Measurements from ENCODE around the gene LYRM9. TPM values are rescaled to one million over a fixed set of nuclear protein-coding genes. Genes with fewer than 3 reads are reported as not detected.
A peak's percentile ranks its signal among the peaks of the same experiment; 100 is the strongest.
"Not testable (repeated sequence)": the region's sequence is repeated elsewhere in the genome, so short reads cannot be mapped to it uniquely, and the experiment has no call there.

The LYRM9 gene
- total and polyA plus RNA-seq, 9 donors, result 8.2 to 15.5 (median 10.7) TPM

DNA sequence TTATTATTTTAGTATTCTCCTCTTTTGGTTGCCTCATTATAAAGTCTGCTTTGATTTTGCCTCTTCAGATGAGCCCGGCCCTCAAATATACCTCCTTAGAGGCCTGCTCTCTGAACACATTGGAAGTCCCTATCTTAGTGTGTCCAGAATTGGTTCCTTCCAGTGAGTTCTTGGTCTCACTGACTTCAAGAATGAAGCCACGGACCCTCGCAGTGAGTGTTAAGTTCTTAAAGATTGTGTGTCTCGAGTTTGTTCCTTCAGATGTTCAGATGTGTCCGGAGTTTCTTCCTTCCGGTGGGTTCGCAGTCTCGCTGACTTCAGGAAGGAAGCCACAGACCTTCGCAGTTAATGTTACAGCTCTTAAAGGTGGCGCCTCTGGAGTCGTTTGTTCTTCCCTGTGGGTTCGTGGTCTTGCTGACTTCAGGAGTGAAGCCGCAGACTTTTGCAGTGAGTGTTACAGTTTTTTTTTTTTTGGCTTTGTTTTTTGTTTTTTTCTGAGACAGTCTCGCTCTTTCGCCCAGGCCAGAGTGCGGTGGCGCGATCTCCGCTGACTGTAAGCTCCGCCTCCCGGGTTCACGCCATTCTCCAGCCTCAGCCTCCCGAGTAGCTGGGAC lies 47.0 kb downstream of the LYRM9 start:
- Histone ChIP-seq H3K27ac (ENCODE audit: low read length) (peak overlapping the region; percentile 52), H3K9me3 (replicated peaks; ENCODE audit: control insufficient read depth, low read depth, low read length) (no peaks in the 10 kb centered on the region), H3K36me3 (ENCODE audit: control insufficient read depth, insufficient read depth, low read length) (no peaks in the 10 kb centered on the region), H3K4me3 (ENCODE audit: low read length) (no peak overlapping the region), H3K4me1 (ENCODE audit: control insufficient read depth, insufficient read depth, low read length) (peaks cover 25% of the 10 kb centered on the region), H3K27me3 (ENCODE audit: control insufficient read depth, insufficient read depth, low read length) (no peaks in the 10 kb centered on the region)
- no peak for DNase-seq
- 86% methylated on average over 20 of the region's 23 CpGs for WGBS (ENCODE audit: insufficient coverage)

DNA sequence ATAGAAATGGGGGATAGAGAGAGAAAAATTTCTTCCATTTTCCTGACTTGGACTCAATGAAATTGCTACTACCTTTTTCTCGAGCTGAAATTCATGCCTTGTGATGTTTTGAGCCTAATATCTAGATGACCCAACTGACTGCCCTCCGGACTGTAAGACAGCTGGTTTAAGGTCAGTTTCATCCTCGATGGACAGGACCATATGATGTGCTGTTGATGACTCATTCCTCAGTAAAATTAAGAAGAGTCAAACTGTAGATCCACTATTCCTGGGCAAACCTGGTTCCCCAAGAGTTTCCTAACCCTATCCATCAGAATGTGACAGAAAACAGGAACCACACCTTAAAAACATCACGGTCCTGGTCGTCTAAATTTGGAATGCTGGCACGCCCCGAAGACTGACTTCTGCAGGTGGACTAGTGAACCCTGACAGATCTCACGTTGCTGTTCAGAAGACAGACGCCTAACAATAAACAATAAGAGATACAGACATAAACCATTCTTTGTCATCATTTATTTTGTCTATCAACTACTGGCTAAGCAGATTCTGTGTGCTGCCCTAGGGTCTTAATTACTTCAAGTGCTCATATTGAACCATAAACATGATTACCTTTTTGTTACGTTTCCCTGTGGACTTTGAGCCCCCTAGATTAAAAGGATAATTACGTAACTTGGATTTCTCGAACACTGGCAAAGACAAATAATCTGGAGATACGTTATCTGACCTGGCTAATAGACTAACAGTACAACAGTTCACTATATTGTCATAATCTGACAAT lies 47.7 kb downstream of the LYRM9 start:
- Histone ChIP-seq H3K27ac (ENCODE audit: low read length) (peak overlapping the region; percentile 52), H3K27me3 (ENCODE audit: control insufficient read depth, insufficient read depth, low read length) (no peaks in the 10 kb centered on the region), H3K4me1 (ENCODE audit: control insufficient read depth, insufficient read depth, low read length) (peaks cover 21% of the 10 kb centered on the region), H3K4me3 (ENCODE audit: low read length) (no peak overlapping the region), H3K36me3 (ENCODE audit: control insufficient read depth, insufficient read depth, low read length) (no peaks in the 10 kb centered on the region), H3K9me3 (replicated peaks; ENCODE audit: control insufficient read depth, low read depth, low read length) (no peaks in the 10 kb centered on the region)
- DNase-seq, result peak; percentile 57
- 70% methylated on average over 6 of the region's 13 CpGs for WGBS (ENCODE audit: insufficient coverage)

DNA sequence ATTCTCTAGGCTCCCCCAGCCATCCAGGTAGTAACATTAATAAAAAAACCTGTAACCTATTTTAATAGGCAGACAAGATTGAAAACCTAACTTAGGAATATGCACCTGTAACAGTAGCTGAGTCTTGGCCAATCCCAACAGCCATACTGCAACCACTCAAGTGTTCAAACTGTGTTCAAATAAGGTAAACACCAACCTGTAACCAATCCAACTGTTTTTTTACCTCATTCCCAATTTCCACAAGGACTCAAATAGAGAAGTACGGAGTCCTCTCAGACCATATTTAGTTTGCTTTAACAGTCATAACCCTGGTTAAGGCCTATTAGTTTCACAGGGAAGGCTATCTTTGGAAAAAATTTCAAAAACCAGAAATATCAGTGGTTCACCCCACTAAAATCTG lies 52.5 kb downstream of the LYRM9 start:
- no peak for DNase-seq
- no peak overlapping the region for H3K27ac ChIP-seq (ENCODE audit: low read length)
- no peak overlapping the region for H3K4me3 ChIP-seq (ENCODE audit: low read length)
- no peaks in the 10 kb centered on the region for H3K27me3 ChIP-seq (ENCODE audit: control insufficient read depth, insufficient read depth, low read length)
- H3K9me3 ChIP-seq (replicated peaks; ENCODE audit: control insufficient read depth, low read depth, low read length), result no peaks in the 10 kb centered on the region
- no peaks in the 10 kb centered on the region for H3K36me3 ChIP-seq (ENCODE audit: control insufficient read depth, insufficient read depth, low read length)
- no CpG with 5 or more reads among the region's 1 CpG for WGBS (ENCODE audit: insufficient coverage)
- H3K4me1 ChIP-seq (ENCODE audit: control insufficient read depth, insufficient read depth, low read length), result peaks cover 5% of the 10 kb centered on the region

DNA sequence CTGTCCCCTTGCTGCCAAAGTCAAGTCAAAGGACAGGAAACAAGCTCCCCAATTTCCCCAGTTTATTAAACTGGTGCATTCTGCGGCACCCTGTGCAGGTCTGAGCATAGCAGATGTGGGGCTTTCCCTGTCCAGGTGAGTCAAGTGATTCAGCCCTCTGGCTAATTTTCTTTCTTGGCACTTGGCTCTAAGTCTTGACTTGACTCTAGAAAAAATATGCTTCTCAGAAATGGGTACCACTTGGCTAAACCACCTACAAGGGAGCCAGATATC lies 52.8 kb downstream of the LYRM9 start:
- not testable (repeated sequence) for H3K27me3 ChIP-seq (ENCODE audit: control insufficient read depth, insufficient read depth, low read length); H3K36me3 ChIP-seq (ENCODE audit: control insufficient read depth, insufficient read depth, low read length); H3K27ac ChIP-seq (ENCODE audit: low read length); H3K4me1 ChIP-seq (ENCODE audit: control insufficient read depth, insufficient read depth, low read length); DNase-seq; H3K4me3 ChIP-seq (ENCODE audit: low read length); H3K9me3 ChIP-seq (replicated peaks; ENCODE audit: control insufficient read depth, low read depth, low read length)
- WGBS (ENCODE audit: insufficient coverage), result no CpG with 5 or more reads among the region's 1 CpG

DNA sequence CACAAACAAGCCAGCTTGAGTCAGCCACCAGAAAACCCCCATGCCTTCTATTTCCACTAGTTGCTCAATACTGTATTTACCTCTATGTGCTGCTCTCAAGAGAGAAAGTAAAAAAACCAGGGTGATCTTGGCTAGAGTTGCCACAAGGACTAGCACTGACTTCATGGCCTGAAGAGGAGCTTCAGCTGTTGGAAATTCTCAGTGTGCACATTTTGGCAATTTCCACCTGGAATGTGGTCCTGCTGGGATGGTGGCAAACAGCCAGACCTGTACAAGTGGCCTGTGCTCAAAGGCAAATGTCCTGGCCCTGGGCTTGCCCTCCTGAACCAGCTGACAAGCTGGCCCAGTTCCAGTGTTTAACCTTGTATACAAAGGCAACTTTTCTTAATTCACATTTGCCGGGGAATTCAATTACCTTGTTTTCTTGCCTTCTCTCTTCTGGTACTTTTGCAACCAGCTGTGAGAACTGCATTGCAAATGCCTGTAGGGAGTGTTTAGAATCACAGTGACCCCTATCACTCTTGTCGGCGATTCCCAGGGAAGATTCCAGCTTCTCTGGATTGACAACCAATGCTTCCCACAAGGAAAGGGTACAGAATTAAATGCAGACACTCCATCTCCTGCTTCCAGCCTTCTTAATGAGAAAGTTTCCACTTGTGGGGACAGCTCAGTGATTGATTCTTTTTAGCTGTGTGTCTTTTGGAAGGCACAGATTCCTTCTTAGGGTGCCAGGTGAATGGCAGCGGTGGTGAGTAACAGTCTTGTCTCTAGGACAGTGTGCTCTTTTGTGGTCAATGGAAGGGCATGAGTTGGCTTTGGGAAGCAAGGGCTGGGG lies 53.4 kb downstream of the LYRM9 start:
- not testable (repeated sequence) for DNase-seq; H3K36me3 ChIP-seq (ENCODE audit: control insufficient read depth, insufficient read depth, low read length); H3K27ac ChIP-seq (ENCODE audit: low read length); H3K4me3 ChIP-seq (ENCODE audit: low read length); H3K9me3 ChIP-seq (replicated peaks; ENCODE audit: control insufficient read depth, low read depth, low read length); H3K4me1 ChIP-seq (ENCODE audit: control insufficient read depth, insufficient read depth, low read length); H3K27me3 ChIP-seq (ENCODE audit: control insufficient read depth, insufficient read depth, low read length)
- WGBS (ENCODE audit: insufficient coverage), result no CpG with 5 or more reads among the region's 4 CpGs

DNA sequence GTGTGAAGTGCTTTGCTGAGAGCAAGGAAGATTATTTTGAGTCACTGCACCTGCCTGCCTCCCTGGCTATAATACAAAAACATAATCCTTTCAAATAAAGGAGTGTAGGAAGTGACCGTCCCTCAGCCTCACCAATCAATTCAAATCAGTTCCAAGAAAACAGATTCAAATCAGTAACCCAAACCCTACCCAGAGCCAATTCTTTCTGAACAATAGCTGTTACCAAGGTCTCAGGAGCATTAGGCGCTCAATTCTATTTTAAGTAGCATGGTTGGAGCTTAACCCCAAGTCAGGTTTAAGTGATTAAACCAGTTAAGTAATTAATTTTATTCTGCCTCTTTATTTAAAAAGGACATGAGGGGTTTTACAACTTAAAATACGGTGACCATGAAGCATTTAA lies 54.6 kb downstream of the LYRM9 start:
- WGBS (ENCODE audit: insufficient coverage), result no CpG with 5 or more reads among the region's 3 CpGs
- not testable (repeated sequence) for H3K36me3 ChIP-seq (ENCODE audit: control insufficient read depth, insufficient read depth, low read length); H3K9me3 ChIP-seq (replicated peaks; ENCODE audit: control insufficient read depth, low read depth, low read length); H3K4me1 ChIP-seq (ENCODE audit: control insufficient read depth, insufficient read depth, low read length); DNase-seq; H3K4me3 ChIP-seq (ENCODE audit: low read length); H3K27ac ChIP-seq (ENCODE audit: low read length); H3K27me3 ChIP-seq (ENCODE audit: control insufficient read depth, insufficient read depth, low read length)

DNA sequence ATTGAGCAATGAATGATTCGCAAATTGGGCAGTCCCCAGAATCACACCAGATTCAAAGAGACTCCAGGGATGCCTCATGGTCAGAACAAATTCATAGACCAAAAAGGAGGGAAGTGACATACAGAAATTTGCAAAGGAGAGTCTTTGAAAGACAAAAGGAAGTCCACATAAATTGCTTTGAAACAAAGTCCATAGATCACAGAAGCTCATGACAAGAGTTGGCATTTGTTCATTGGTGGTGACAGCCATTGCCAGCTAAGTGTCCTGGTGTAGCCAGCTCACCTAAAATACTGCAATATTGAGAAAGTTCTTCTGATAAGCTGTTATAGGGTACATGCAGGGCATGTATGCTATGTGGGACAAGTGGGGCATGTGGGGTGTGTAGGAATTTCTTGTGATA lies 55.4 kb downstream of the LYRM9 start:
- H3K4me1 ChIP-seq (ENCODE audit: control insufficient read depth, insufficient read depth, low read length); H3K27me3 ChIP-seq (ENCODE audit: control insufficient read depth, insufficient read depth, low read length); H3K4me3 ChIP-seq (ENCODE audit: low read length); DNase-seq; H3K27ac ChIP-seq (ENCODE audit: low read length); H3K36me3 ChIP-seq (ENCODE audit: control insufficient read depth, insufficient read depth, low read length); H3K9me3 ChIP-seq (replicated peaks; ENCODE audit: control insufficient read depth, low read depth, low read length): not testable (repeated sequence)
- no CpG with 5 or more reads among the region's 1 CpG for WGBS (ENCODE audit: insufficient coverage)

DNA sequence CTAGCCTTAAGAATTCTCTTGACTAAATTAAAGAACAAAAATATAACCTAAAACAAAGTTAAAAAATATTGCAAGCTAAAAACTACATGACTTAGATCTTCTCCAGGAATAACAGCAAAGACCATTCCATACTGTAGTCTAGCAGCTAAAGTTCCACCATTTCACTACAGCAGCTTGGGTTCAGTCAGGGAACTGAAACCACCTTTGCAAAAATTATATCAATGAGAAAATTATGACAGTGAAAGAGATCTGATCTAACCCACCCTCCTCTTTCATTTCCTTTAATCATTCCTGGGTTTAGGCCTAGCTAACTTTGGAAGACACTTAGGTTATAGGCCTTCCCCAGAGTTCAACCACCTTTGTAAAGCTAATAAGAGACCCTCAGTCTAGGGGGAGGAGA lies 56.5 kb downstream of the LYRM9 start:
- DNase-seq, result no peak
- H3K36me3 ChIP-seq (ENCODE audit: control insufficient read depth, insufficient read depth, low read length), result no peaks in the 10 kb centered on the region
- no peak overlapping the region for H3K4me3 ChIP-seq (ENCODE audit: low read length)

DNA sequence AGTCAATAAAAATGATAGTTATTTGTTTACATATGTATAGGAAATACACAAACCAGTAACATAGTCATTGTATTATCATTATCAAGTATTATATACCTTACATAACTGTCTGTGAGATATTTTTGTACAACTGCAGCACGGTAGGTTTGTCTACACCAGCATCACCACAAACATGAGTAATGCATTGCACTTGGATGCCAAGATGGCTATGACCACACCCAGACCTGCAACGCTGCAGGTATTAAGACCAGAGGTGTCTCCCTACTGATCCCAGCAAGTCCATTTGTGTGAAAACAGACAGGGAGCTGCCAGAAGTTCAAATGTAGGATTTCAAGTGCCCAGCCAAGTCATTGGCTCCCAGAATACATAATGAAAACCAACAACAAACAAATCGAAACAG lies 58.6 kb downstream of the LYRM9 start:
- Histone ChIP-seq H3K4me1 (ENCODE audit: control insufficient read depth, insufficient read depth, low read length) (no peaks in the 10 kb centered on the region), H3K9me3 (replicated peaks; ENCODE audit: control insufficient read depth, low read depth, low read length) (no peaks in the 10 kb centered on the region), H3K27me3 (ENCODE audit: control insufficient read depth, insufficient read depth, low read length) (no peaks in the 10 kb centered on the region), H3K4me3 (ENCODE audit: low read length) (no peak overlapping the region), H3K27ac (ENCODE audit: low read length) (no peak overlapping the region), H3K36me3 (ENCODE audit: control insufficient read depth, insufficient read depth, low read length) (no peaks in the 10 kb centered on the region)
- no peak for DNase-seq
- 100% methylated on average over 1 of the region's 3 CpGs for WGBS (ENCODE audit: insufficient coverage)

More for the DNA sequence above, 56.5 kb downstream of the LYRM9 start:
- Histone ChIP-seq H3K27ac (ENCODE audit: low read length) (no peak overlapping the region), H3K9me3 (replicated peaks; ENCODE audit: control insufficient read depth, low read depth, low read length) (no peaks in the 10 kb centered on the region), H3K27me3 (ENCODE audit: control insufficient read depth, insufficient read depth, low read length) (no peaks in the 10 kb centered on the region), H3K4me1 (ENCODE audit: control insufficient read depth, insufficient read depth, low read length) (no peaks in the 10 kb centered on the region)

DNA sequence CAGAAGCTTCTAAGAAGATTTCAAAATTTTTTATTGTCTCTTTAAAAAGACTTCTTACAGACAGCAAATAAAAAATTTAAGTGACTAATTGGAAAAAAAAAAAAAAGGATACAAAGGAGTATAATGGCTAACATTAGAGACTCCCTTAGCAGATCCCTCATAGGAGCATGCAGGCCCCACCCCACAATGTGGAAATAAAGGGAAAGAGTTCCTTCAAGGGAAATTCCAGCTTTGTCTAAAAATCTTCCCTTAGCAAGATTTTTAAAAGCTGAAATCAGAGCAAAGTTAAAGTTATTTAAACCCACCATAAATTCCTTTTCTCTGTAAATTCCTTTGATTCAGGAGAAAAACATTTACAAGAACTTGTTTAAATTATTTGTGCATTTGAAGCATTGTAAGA lies 60.3 kb downstream of the LYRM9 start:
- H3K27ac ChIP-seq (ENCODE audit: low read length), result no peak overlapping the region
- no peaks in the 10 kb centered on the region for H3K9me3 ChIP-seq (replicated peaks; ENCODE audit: control insufficient read depth, low read depth, low read length)
- no peaks in the 10 kb centered on the region for H3K4me1 ChIP-seq (ENCODE audit: control insufficient read depth, insufficient read depth, low read length)
- no peaks in the 10 kb centered on the region for H3K36me3 ChIP-seq (ENCODE audit: control insufficient read depth, insufficient read depth, low read length)
- H3K4me3 ChIP-seq (ENCODE audit: low read length), result no peak overlapping the region
- DNase-seq, result no peak
- H3K27me3 ChIP-seq (ENCODE audit: control insufficient read depth, insufficient read depth, low read length), result no peaks in the 10 kb centered on the region
